WI38 (cell line): ENCODE results near the gene CNN2.

ENCODE experiments used
- H3K4me3 ChIP-seq: 2 replicates; pipeline ENCODE4 v1.5.1; 2011; ENCODE audit warnings: low read depth, mild to moderate bottlenecking, control low read depth, low read length
- TF ChIP-seq, protein P1 (sequence below): IDR thresholded peaks from 2 replicates; pipeline ENCODE4 v1.5.1; 2012; ENCODE audit warnings: low read depth, mild to moderate bottlenecking, control low read depth, low read length

Gene CNN2

DNA sequence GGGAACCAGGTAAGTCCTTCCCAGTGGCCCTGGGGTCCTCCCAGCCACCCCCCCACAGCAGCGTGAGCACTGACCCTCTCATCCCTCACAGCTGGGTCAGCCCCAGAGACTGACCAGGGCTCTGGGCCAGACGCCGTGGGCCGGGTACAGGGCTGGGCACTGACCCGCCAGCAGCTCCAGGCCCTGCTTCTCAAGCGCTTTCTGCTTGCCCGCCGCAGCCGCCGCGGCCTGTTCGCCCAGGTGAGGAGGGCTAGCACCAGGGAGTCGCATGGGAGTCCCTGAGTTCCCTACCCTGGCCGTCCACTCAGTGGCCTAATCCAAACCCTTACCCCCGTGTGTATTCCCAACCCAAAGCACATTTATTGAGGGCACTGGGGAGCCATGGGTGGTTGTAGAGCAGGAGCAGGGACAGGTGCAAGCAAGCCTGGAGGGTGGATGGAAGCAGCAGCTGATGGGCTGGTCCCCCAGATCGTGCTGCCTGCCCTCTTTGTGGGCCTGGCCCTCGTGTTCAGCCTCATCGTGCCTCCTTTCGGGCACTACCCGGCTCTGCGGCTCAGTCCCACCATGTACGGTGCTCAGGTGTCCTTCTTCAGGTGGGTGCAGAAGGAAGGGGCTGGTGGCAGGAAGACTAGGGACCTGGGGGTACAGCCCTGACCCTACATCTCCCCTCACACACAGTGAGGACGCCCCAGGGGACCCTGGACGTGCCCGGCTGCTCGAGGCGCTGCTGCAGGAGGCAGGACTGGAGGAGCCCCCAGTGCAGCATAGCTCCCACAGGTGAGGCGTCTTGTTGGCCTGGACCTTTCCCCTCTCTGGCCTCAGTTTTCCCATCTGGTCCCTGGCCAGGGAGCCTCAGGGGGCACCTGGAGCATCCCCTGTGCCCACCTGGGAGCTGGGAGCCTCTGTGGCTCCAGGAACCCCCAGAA is 28.0 kb downstream of the CNN2 start:
- TF ChIP-seq, protein P1, sequence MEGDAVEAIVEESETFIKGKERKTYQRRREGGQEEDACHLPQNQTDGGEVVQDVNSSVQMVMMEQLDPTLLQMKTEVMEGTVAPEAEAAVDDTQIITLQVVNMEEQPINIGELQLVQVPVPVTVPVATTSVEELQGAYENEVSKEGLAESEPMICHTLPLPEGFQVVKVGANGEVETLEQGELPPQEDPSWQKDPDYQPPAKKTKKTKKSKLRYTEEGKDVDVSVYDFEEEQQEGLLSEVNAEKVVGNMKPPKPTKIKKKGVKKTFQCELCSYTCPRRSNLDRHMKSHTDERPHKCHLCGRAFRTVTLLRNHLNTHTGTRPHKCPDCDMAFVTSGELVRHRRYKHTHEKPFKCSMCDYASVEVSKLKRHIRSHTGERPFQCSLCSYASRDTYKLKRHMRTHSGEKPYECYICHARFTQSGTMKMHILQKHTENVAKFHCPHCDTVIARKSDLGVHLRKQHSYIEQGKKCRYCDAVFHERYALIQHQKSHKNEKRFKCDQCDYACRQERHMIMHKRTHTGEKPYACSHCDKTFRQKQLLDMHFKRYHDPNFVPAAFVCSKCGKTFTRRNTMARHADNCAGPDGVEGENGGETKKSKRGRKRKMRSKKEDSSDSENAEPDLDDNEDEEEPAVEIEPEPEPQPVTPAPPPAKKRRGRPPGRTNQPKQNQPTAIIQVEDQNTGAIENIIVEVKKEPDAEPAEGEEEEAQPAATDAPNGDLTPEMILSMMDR: no peak
- H3K4me3 ChIP-seq: no peak overlapping the region

DNA sequence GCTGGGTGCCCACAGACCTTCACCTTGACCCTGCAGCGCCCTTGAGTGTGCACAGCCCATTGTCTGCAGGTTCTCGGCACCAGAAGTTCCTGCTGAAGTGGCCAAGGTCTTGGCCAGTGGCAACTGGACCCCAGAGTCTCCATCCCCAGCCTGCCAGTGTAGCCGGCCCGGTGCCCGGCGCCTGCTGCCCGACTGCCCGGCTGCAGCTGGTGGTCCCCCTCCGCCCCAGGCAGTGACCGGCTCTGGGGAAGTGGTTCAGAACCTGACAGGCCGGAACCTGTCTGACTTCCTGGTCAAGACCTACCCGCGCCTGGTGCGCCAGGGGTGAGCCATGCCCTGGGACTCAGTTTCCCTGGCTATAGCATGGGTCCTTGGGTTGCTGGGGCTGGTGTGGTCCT is 28.6 kb downstream of the CNN2 start:
- TF ChIP-seq, protein P1: no peak
- no peak overlapping the region for H3K4me3 ChIP-seq

DNA sequence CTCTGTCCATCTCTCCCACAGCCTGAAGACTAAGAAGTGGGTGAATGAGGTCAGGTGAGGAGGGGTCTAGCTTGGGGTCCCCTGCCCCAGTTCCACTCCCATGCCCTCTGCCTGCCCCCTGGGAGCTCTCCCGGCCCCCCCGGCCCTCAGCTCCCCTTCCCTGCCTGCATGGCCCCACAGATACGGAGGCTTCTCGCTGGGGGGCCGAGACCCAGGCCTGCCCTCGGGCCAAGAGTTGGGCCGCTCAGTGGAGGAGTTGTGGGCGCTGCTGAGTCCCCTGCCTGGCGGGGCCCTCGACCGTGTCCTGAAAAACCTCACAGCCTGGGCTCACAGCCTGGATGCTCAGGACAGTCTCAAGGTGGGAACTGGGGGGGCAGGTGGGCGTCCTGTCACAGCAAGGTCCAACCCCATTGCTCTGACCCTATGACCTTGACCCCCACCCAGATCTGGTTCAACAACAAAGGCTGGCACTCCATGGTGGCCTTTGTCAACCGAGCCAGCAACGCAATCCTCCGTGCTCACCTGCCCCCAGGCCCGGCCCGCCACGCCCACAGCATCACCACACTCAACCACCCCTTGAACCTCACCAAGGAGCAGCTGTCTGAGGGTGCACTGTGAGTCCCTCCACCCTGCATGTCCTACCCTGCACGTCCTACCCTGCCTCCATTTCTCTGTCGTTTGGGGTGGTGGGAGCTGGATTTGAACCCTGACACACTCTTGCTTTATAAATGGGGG is 29.6 kb downstream of the CNN2 start:
- H3K4me3 ChIP-seq: no peak overlapping the region
- TF ChIP-seq, protein P1: no peak

DNA sequence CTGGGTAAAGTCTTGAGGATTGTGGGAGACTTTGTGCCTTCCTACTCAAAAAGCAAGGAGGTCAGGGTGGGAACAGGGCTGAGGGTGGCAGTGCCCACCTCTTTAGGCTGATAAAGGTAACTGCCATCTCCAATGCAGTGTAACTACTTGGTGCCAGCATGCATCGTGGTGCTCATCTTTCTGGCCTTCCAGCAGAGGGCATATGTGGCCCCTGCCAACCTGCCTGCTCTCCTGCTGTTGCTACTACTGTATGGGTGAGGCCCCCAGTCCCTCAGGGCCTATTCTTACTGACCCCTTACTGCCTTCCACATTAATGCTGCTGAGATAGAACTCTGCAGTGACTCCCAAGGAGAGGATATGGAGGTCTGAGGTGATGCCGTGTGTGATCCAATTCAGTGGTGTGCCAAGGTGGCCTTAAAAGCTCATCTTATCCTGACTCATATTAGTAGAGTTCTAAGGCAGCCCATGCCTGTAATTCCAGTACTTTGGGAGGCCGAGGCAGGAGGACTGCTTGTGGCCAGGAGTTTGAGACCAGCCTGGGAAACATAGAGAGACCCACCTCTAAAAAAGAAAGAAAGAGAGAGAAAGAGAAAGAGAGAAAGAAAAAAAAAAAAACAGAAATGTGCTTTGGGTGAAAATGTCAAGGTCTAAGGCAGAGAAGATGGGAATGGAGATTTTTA is 30.9 kb downstream of the CNN2 start:
- TF ChIP-seq, protein P1: no peak
- H3K4me3 ChIP-seq: no peak overlapping the region

DNA sequence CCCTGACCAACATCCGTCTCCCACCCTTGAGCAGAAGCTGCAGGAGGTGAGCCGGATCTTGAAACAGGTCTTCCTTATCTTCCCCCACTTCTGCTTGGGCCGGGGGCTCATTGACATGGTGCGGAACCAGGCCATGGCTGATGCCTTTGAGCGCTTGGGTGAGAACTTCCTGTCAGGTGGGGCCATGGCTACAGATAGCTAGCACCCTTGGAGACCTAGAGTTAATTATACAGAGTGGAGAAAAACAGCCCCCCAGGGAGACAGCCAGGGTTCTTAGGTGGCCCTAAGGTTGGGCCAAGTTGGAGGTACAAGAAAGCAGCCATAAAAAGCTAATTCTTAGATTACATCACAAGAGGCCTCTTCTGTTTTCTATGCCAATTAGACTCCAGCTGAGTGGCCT is 31.7 kb downstream of the CNN2 start:
- TF ChIP-seq, protein P1: no peak
- no peak overlapping the region for H3K4me3 ChIP-seq

DNA sequence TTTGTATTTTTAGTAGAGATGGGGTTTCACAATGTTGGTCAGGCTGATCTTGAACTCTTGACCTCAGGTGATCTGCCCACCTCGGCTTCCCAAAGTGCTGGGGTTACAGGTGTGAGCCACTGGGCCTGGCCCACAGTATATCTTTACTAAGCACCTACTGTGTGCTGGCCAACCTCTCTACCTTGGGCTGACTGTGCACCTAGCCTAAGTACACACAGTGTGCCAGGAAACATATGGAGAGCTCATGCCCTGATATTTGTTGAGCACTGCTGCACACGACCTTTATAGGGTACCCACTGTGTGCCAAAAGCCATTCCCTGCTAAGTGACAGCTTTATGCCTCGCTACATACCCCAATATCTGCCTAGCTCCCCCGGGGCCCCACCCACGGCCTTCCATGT is 34.3 kb downstream of the CNN2 start:
- TF ChIP-seq, protein P1: no peak
- H3K4me3 ChIP-seq: no peak overlapping the region
